Measurements from ENCODE around the gene TCF4. TPM values are rescaled to one million over a fixed set of nuclear protein-coding genes. Genes with fewer than 3 reads are reported as not detected.

TCF4 gene
- total RNA-seq, 4 donors from 2014 or later: 30.3 to 51.1 (median 40.1) TPM

DNA sequence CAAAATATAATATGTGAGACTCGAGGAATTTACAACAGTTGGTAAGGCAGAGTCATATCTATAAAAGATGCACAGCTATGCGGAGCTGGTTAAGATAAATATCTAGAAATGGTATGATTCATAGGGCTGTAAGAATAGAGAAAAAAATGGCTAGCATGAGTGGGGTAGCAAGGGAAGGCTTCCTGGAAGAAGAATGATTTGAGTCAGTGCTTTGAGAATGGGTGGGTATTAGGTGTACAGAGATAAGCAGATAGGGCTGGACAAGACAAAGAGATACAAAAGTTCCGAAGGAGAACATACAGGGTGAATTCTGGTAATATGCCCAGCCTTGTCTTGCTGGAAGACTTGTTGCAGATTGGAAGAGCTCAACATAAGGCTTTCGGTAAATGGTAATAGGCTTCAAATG is 337.2 kb downstream of the TCF4 start:
- Histone ChIP-seq H3K4me1 (peaks cover 3 to 34% (median 10%) of the 10 kb centered on the region in 4 donors), H3K27ac (peak overlapping the region in 2 of 4 donors; percentile 53 to 62), H3K9me3 (no peaks in the 10 kb centered on the region), H3K36me3 (peaks cover 0 to 3% (median 0%) of the 10 kb centered on the region in 4 donors), H3K4me3 (no peak overlapping the region), H3K27me3 (no peaks in the 10 kb centered on the region)
- intact Hi-C loops (cut with DNase I; ENCODE audit: low total_unique reads) (no loop called here), in situ Hi-C loops (cut with MboI; ENCODE audit: low pct_ligation_motif_present in 1 of 4, low pct_unique_long_range_greater_than_20kb in 1 of 4, low sequenced_read_pairs in 3 of 4) (no loop called here)
- TF ChIP-seq, protein P1, sequence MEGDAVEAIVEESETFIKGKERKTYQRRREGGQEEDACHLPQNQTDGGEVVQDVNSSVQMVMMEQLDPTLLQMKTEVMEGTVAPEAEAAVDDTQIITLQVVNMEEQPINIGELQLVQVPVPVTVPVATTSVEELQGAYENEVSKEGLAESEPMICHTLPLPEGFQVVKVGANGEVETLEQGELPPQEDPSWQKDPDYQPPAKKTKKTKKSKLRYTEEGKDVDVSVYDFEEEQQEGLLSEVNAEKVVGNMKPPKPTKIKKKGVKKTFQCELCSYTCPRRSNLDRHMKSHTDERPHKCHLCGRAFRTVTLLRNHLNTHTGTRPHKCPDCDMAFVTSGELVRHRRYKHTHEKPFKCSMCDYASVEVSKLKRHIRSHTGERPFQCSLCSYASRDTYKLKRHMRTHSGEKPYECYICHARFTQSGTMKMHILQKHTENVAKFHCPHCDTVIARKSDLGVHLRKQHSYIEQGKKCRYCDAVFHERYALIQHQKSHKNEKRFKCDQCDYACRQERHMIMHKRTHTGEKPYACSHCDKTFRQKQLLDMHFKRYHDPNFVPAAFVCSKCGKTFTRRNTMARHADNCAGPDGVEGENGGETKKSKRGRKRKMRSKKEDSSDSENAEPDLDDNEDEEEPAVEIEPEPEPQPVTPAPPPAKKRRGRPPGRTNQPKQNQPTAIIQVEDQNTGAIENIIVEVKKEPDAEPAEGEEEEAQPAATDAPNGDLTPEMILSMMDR (IDR thresholded peaks at IDR 0.05): no peak
- TF ChIP-seq POLR2AphosphoS5 (IDR thresholded peaks at IDR 0.05): no peak
- no peak for TF ChIP-seq EP300 (IDR thresholded peaks at IDR 0.05; ENCODE audit: low read depth)
- TF ChIP-seq POLR2A (IDR thresholded peaks at IDR 0.05): no peak
- WGBS, 2 donors (ENCODE audit: low coverage in 1 of 2): 54 to 65% methylated on average over 4 of the region's 4 CpGs
- no peak for DNase-seq

DNA sequence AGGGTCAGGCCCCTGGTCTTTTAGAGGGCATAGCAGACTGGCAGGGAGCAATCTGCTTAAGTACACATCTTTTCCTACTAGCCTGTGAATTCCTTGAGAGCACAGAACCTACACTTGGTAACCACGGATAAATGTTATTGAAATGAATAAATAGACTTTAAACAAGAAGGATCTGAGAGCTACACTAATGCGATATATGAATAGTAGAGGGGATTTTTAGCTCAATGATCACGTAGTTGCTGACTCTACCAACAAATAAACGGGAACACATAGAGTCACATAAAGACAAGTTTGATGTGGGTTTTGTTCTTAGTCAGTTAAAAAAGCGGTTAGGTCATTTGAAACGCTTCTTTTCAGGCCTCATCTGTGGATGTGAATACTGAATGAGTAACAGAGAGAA is 338.4 kb downstream of the TCF4 start:
- H3K4me3 ChIP-seq: no peak overlapping the region
- H3K36me3 ChIP-seq: no peaks in the 10 kb centered on the region
- WGBS, 2 donors (ENCODE audit: low coverage in 1 of 2): 72 to 89% methylated on average over 6 of the region's 6 CpGs
- in situ Hi-C loops (cut with MboI; ENCODE audit: low pct_ligation_motif_present in 1 of 4, low pct_unique_long_range_greater_than_20kb in 1 of 4, low sequenced_read_pairs in 3 of 4) (loop anchor here (10.0 to 25.0 kb wide), 5 partner anchors 163 to 1313 kb away; partner anchors contain the start of gene TCF4 (in 2 of the 4)), intact Hi-C loops (cut with DNase I; ENCODE audit: low total_unique reads) (no loop called here)
- peaks cover 9 to 46% (median 18%) of the 10 kb centered on the region in 4 donors for H3K4me1 ChIP-seq
- H3K27ac ChIP-seq: no peak overlapping the region
- DNase-seq: no peak
- no peaks in the 10 kb centered on the region for H3K27me3 ChIP-seq
- TF ChIP-seq EP300 (IDR thresholded peaks at IDR 0.05; ENCODE audit: low read depth) (no peak), POLR2A (IDR thresholded peaks at IDR 0.05) (no peak), POLR2AphosphoS5 (IDR thresholded peaks at IDR 0.05) (no peak)
- TF ChIP-seq, protein P1 (IDR thresholded peaks at IDR 0.05): no peak
- no peaks in the 10 kb centered on the region for H3K9me3 ChIP-seq

DNA sequence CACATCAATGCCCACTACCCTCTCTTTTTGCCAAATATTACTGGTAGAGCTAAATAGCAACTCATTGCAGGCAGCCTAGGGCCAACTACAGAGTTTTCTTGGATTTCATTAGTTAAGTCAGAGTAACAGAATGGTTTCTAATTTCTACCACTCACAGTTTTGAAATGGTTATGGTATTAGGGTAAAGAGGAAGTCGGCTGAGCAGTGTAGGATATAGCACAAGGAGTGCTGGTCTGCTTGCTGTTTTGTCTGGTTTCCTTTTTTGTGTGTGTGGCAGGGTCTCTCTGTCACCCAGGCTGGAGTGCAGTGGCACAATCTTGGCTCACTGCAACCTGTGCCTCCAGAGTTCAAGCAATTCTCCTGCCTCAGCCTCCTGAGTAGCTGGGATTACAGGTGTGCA is 339.5 kb downstream of the TCF4 start:
- H3K27me3 ChIP-seq: no peaks in the 10 kb centered on the region
- WGBS, 2 donors (ENCODE audit: low coverage in 1 of 2): 46% methylated on average over 1 of the region's 1 CpG; no CpG with 5 or more reads in 1 of the 2 donors
- no peak overlapping the region for H3K4me3 ChIP-seq
- TF ChIP-seq, protein P1 (IDR thresholded peaks at IDR 0.05): no peak
- TF ChIP-seq POLR2A (IDR thresholded peaks at IDR 0.05): no peak
- no peak for TF ChIP-seq POLR2AphosphoS5 (IDR thresholded peaks at IDR 0.05)
- TF ChIP-seq EP300 (IDR thresholded peaks at IDR 0.05; ENCODE audit: low read depth): no peak
- no peak overlapping the region for H3K27ac ChIP-seq
- intact Hi-C loops (cut with DNase I; ENCODE audit: low total_unique reads) (no loop called here), in situ Hi-C loops (cut with MboI; ENCODE audit: low pct_ligation_motif_present in 1 of 4, low pct_unique_long_range_greater_than_20kb in 1 of 4, low sequenced_read_pairs in 3 of 4) (loop anchor here (10.0 to 25.0 kb wide), 5 partner anchors 164 to 1314 kb away; partner anchors contain the start of gene TCF4 (in 2 of the 4))
- no peaks in the 10 kb centered on the region for H3K9me3 ChIP-seq
- DNase-seq: no peak
- H3K4me1 ChIP-seq: peaks cover 9 to 56% (median 21%) of the 10 kb centered on the region in 4 donors
- no peaks in the 10 kb centered on the region for H3K36me3 ChIP-seq

DNA sequence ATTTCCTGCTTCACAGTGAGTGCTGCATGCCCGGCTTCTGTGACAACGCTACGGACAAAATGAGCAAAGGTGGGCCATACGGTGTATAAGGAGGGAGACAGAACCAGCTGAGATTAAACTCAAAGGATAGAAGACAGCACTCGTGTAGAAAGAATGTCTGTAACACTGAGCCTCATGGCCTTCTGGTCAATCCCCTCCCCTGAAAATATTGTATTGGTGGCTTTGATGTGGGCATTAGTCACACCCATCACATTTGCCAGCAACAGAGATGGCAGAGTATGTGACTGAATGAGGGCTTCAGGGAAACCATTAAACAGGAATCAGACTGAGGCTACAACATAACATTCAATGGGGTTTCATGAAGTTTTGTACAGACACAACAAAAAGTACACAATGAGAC is 341.0 kb downstream of the TCF4 start:
- in situ Hi-C loops (cut with MboI; ENCODE audit: low pct_ligation_motif_present in 1 of 4, low pct_unique_long_range_greater_than_20kb in 1 of 4, low sequenced_read_pairs in 3 of 4): loop anchor here (10.0 to 25.0 kb wide), 5 partner anchors 165 to 1315 kb away; partner anchors contain the start of gene TCF4 (in 2 of the 4)
- no peak for DNase-seq
- H3K27ac ChIP-seq: no peak overlapping the region
- intact Hi-C loops (cut with DNase I; ENCODE audit: low total_unique reads): no loop called here
- no peaks in the 10 kb centered on the region for H3K27me3 ChIP-seq
- no peak overlapping the region for H3K4me3 ChIP-seq
- H3K9me3 ChIP-seq: no peaks in the 10 kb centered on the region
- H3K4me1 ChIP-seq: peaks cover 5 to 56% (median 14%) of the 10 kb centered on the region in 4 donors
- TF ChIP-seq POLR2A (IDR thresholded peaks at IDR 0.05): no peak
- TF ChIP-seq, protein P1 (IDR thresholded peaks at IDR 0.05): no peak
- no peaks in the 10 kb centered on the region for H3K36me3 ChIP-seq
- WGBS, 2 donors (ENCODE audit: low coverage in 1 of 2): 83% methylated on average over 1 to 5 of the region's 5 CpGs
